K562 (cell line): ENCODE results near the gene SPATS2. TPM values are rescaled to one million over a fixed set of nuclear protein-coding genes. Genes with fewer than 3 reads are reported as not detected.
A peak's percentile ranks its signal among the peaks of the same experiment; 100 is the strongest.

Experiments used
- ATF1 ChIP-seq, 2 experiments: fragments of 450-650 bp in 1 of 2; IDR thresholded peaks; 2 replicates each; pipeline ENCODE4 v1.6.1; 2016; ENCODE audit warnings: missing compliant biosample characterization in 1 of 2, missing genetic modification characterization in 1 of 2
- DIDO1 ChIP-seq: fragments of 450-650 bp; IDR thresholded peaks from 2 replicates; pipeline ENCODE4 v1.6.1; 2016; ENCODE audit warnings: low read depth, missing biosample characterization, missing genetic modification characterization
- FOXK1 ChIP-seq: sonication (generic); formaldehyde crosslinking; IDR thresholded peaks from 2 replicates; pipeline ENCODE4 v1.8.0; 2022; ENCODE audit warnings: missing genetic modification reagents, mild to moderate bottlenecking, borderline replicate concordance
- HNRNPK ChIP-seq: fragments of 200-400 bp; formaldehyde crosslinking; IDR thresholded peaks from one replicate; pipeline ENCODE4 v1.6.1; 2018; ENCODE audit warnings: mild to moderate bottlenecking, low read depth, low read length; ENCODE audit not compliant: poor library complexity, severe bottlenecking
- HNRNPL ChIP-seq: fragments of 200-400 bp; formaldehyde crosslinking; IDR thresholded peaks from 2 replicates; pipeline ENCODE4 v1.6.1; 2017; ENCODE audit warnings: low read depth, mild to moderate bottlenecking, low read length
- KLF16 ChIP-seq: IDR thresholded peaks from 2 replicates; pipeline ENCODE4 v1.6.1; 2016; ENCODE audit warnings: antibody characterized with exemption
- KLF6 ChIP-seq: fragments of 250-450 bp; sonication (Bioruptor Pico); IDR thresholded peaks from 2 replicates; pipeline ENCODE4 v1.4.0; 2020; ENCODE audit warnings: mild to moderate bottlenecking, moderate library complexity, borderline replicate concordance
- POLR2B ChIP-seq: fragments of 450-650 bp; IDR thresholded peaks from 2 replicates; pipeline ENCODE4 v1.6.1; 2018; ENCODE audit warnings: low read depth; ENCODE audit not compliant: partially characterized antibody
- POLR2G ChIP-seq: fragments of 200-400 bp; formaldehyde crosslinking; IDR thresholded peaks from 2 replicates; pipeline ENCODE4 v1.6.1; 2017; ENCODE audit warnings: low read depth, mild to moderate bottlenecking, antibody characterized with exemption, low read length, moderate library complexity
- POLR3A ChIP-seq: IDR thresholded peaks from 2 replicates; pipeline ENCODE4 v1.6.1; 2011; ENCODE audit warnings: borderline replicate concordance, mild to moderate bottlenecking, moderate library complexity; ENCODE audit not compliant: insufficient read length, insufficient read depth; ENCODE audit errors: extremely low read depth
- RBFOX2 ChIP-seq: fragments of 200-400 bp; formaldehyde crosslinking; IDR thresholded peaks from 2 replicates; pipeline ENCODE4 v1.6.1; 2017; ENCODE audit warnings: low read depth, mild to moderate bottlenecking, low read length, moderate library complexity
- SP1 ChIP-seq: sonication (generic); formaldehyde crosslinking; IDR thresholded peaks from 2 replicates; pipeline ENCODE4 v1.8.1; 2022; ENCODE audit warnings: mild to moderate bottlenecking, missing genetic modification reagents
- ZNF121 ChIP-seq: sonication (generic); formaldehyde crosslinking; conservative IDR thresholded peaks from 2 replicates; pipeline ENCODE4 v1.8.0; 2022; ENCODE audit warnings: missing genetic modification reagents
- ZNF23 ChIP-seq: fragments of 250-450 bp; sonication (Bioruptor Pico); IDR thresholded peaks from 2 replicates; pipeline ENCODE4 v1.4.0; 2020; ENCODE audit warnings: mild to moderate bottlenecking
- ZNF3 ChIP-seq: fragments of 250-450 bp; sonication (Bioruptor Pico); IDR thresholded peaks from 2 replicates; pipeline ENCODE4 v1.5.0; 2021; ENCODE audit warnings: mild to moderate bottlenecking, moderate library complexity
- polyA plus RNA-seq, 8 experiments: library from polyadenylated mRNA; depleted of rRNA in 4 of 8; stranded (reverse) in 5 of 8; unstranded in 3 of 8; fragments of >200 nt; fragmentation: Nextera tagmentation in 2 of 8; fragmentation: Illumina TruSeq in 1 of 8; extraction: Ambion mirVana in 2 of 8; extraction: Trizol in 1 of 8; gene quantifications; 2 replicates each; pipeline versions ENCODE4 v1.2.1 to v1.2.3, GENCODE V29; 2011 to 2014; ENCODE audit warnings: inconsistent platforms in 1 of 8, missing spikeins in 1 of 8
- total RNA-seq, 7 experiments: library from RNA; depleted of rRNA in 6 of 7; stranded (reverse); fragments of >200 nt in 6 of 7; fragmentation: Illumina TruSeq in 2 of 7; extraction: Trizol in 2 of 7; gene quantifications; 2 replicates each; pipeline versions ENCODE4 v1.2.1 to v1.2.3, GENCODE V29; 2011 to 2021; ENCODE audit warnings: low replicate concordance in 1 of 7
- TF ChIP-seq, protein P1 (sequence below): fragments of 450-650 bp; formaldehyde crosslinking; IDR thresholded peaks from 2 replicates; pipeline ENCODE4 v1.4.0; 2022; ENCODE audit warnings: missing genetic modification characterization
- TF ChIP-seq, protein P2 (sequence below), 2 experiments: fragments of 200-800 bp in 1 of 2; sonication (Bioruptor generic) in 1 of 2; sonication (generic) in 1 of 2; formaldehyde crosslinking in 1 of 2; IDR thresholded peaks in 1 of 2; conservative IDR thresholded peaks in 1 of 2; 2 replicates each; pipeline versions ENCODE4 v1.5.0 to v1.6.1; 2016 to 2020; ENCODE audit warnings: missing compliant biosample characterization in 1 of 2, missing genetic modification characterization in 1 of 2, missing genetic modification reagents in 1 of 2
- TF ChIP-seq, protein P3 (sequence below): fragments of 450-650 bp; formaldehyde crosslinking; IDR thresholded peaks from 2 replicates; pipeline ENCODE4 v1.4.0; 2020; ENCODE audit warnings: mild to moderate bottlenecking, moderate library complexity
- TF ChIP-seq, protein P4 (sequence below), 3 experiments: IDR thresholded peaks in 2 of 3; conservative IDR thresholded peaks in 1 of 3; 2 replicates each; pipeline ENCODE4 v1.5.1; 2011 to 2012; ENCODE audit warnings: low read length in 3 of 3, mild to moderate bottlenecking in 3 of 3, control low read depth in 2 of 3, improper control_type of control experiment in 1 of 3, inconsistent platforms in 1 of 3, low read depth in 1 of 3, mixed read lengths in 1 of 3, moderate library complexity in 1 of 3; ENCODE audit not compliant: insufficient read depth in 2 of 3
- TF ChIP-seq, protein P5 (sequence below): sonication (generic); formaldehyde crosslinking; IDR thresholded peaks from 2 replicates; pipeline ENCODE4 v1.9.0; 2022; ENCODE audit warnings: mild to moderate bottlenecking, missing genetic modification reagents

SPATS2 gene
- total and polyA plus RNA-seq, 9 of the 15 experiments (the other 6 are each of a cell fraction or from before 2014, with no cell fraction given): 5.4 to 48.2 (median 17.5) TPM

DNA sequence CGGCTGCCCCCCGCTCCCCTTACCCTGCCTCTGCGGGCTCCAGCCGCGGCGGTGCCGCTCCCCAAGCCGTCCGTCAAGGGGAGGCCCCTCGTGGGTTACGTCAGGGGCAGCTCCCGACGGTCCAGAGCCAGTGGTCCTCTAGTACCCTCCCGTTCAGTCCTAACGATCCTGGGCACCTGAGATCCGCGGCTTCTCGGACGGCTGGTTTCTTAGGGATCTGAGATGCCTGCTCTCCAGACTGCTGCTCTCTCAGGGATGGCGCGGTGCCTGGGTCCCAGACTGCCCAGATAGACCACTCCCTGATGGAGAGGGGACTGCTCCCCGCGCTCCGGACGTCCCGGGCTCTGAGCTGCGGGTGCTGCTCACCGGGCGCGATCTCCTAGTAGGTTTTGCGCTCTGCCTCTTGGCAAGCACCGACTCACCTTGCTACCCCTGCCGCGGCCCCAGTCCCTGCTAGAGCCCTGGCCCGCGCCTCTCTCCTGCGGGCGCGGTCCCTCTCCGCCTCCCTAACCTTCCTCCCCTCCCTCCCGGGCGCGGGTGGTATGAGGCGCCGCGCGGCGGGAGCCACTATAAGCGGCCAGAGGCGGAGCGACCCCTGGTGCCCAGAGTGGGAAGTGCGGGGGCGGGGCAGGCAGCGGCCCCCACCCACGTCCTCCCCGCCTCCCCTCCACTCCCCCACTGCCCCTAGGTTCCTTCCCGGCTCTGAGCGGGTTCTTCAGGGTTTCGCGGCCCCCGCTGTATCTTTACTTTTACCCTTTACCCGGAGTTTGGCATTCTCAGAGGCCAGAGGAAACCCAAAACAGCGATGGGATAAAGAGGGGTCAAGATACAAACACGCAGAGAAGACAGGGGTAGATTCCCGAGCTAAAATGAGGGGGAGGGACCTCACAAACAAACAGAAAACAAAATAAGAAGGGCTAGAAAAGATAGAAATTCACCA is 30.3 kb upstream of the SPATS2 start, which contains the start of gene C1QL4 (continued):
- no peak for TF ChIP-seq POLR2B
- TF ChIP-seq HNRNPL: peak; percentile 70; the same call in 1 of the 2 replicates
- no peak for TF ChIP-seq ZNF23 (CRISPR knock-in tag)
- TF ChIP-seq SP1 (CRISPR knock-in tag): peak; percentile 82
- TF ChIP-seq, protein P1, sequence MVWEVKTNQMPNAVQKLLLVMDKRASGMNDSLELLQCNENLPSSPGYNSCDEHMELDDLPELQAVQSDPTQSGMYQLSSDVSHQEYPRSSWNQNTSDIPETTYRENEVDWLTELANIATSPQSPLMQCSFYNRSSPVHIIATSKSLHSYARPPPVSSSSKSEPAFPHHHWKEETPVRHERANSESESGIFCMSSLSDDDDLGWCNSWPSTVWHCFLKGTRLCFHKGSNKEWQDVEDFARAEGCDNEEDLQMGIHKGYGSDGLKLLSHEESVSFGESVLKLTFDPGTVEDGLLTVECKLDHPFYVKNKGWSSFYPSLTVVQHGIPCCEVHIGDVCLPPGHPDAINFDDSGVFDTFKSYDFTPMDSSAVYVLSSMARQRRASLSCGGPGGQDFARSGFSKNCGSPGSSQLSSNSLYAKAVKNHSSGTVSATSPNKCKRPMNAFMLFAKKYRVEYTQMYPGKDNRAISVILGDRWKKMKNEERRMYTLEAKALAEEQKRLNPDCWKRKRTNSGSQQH (CRISPR knock-in tag): no peak
- TF ChIP-seq POLR2G: peak; percentile 94
- TF ChIP-seq, protein P2, sequence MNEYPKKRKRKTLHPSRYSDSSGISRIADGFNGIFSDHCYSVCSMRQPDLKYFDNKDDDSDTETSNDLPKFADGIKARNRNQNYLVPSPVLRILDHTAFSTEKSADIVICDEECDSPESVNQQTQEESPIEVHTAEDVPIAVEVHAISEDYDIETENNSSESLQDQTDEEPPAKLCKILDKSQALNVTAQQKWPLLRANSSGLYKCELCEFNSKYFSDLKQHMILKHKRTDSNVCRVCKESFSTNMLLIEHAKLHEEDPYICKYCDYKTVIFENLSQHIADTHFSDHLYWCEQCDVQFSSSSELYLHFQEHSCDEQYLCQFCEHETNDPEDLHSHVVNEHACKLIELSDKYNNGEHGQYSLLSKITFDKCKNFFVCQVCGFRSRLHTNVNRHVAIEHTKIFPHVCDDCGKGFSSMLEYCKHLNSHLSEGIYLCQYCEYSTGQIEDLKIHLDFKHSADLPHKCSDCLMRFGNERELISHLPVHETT (CRISPR knock-in tag; conservative IDR thresholded peaks at IDR 0.05 in 1 of 2, IDR thresholded peaks at IDR 0.05 in 1 of 2): 0 out of 4 replicates have a peak, but pooled peaks of 1 of the 2 experiments have one; percentile 32
- TF ChIP-seq FOXK1 (CRISPR knock-in tag): no peak
- no peak for TF ChIP-seq ATF1 (CRISPR knock-in tag; IDR thresholded peaks at IDR 0.05)
- no peak for TF ChIP-seq ATF1 (tag; IDR thresholded peaks at IDR 0.05)
- TF ChIP-seq, protein P3, sequence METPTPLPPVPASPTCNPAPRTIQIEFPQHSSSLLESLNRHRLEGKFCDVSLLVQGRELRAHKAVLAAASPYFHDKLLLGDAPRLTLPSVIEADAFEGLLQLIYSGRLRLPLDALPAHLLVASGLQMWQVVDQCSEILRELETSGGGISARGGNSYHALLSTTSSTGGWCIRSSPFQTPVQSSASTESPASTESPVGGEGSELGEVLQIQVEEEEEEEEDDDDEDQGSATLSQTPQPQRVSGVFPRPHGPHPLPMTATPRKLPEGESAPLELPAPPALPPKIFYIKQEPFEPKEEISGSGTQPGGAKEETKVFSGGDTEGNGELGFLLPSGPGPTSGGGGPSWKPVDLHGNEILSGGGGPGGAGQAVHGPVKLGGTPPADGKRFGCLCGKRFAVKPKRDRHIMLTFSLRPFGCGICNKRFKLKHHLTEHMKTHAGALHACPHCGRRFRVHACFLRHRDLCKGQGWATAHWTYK (CRISPR knock-in tag): no peak
- no peak for TF ChIP-seq ZNF3 (CRISPR knock-in tag)
- TF ChIP-seq DIDO1 (tag): no peak
- TF ChIP-seq, protein P4, sequence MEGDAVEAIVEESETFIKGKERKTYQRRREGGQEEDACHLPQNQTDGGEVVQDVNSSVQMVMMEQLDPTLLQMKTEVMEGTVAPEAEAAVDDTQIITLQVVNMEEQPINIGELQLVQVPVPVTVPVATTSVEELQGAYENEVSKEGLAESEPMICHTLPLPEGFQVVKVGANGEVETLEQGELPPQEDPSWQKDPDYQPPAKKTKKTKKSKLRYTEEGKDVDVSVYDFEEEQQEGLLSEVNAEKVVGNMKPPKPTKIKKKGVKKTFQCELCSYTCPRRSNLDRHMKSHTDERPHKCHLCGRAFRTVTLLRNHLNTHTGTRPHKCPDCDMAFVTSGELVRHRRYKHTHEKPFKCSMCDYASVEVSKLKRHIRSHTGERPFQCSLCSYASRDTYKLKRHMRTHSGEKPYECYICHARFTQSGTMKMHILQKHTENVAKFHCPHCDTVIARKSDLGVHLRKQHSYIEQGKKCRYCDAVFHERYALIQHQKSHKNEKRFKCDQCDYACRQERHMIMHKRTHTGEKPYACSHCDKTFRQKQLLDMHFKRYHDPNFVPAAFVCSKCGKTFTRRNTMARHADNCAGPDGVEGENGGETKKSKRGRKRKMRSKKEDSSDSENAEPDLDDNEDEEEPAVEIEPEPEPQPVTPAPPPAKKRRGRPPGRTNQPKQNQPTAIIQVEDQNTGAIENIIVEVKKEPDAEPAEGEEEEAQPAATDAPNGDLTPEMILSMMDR (IDR thresholded peaks at IDR 0.05 in 2 of 3, conservative IDR thresholded peaks at IDR 0.05 in 1 of 3; ENCODE audit: insufficient read depth in 2 of 3, low read depth in 1 of 3, low read length in 3 of 3): peak; percentile 72 to 97 (median 87)
- TF ChIP-seq HNRNPK: peak; percentile 83
- TF ChIP-seq POLR3A: no peak
- peak; percentile 53; the same call in 1 of the 2 replicates for TF ChIP-seq KLF16
- TF ChIP-seq, protein P5, sequence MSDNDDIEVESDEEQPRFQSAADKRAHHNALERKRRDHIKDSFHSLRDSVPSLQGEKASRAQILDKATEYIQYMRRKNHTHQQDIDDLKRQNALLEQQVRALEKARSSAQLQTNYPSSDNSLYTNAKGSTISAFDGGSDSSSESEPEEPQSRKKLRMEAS (CRISPR knock-in tag): peak; percentile 40
- no peak for TF ChIP-seq ZNF121 (CRISPR knock-in tag)
- peak; percentile 82 for TF ChIP-seq RBFOX2
- no peak for TF ChIP-seq KLF6
